CD8-positive, alpha-beta memory T cell (primary cell): ENCODE measurements around the gene TSHZ2. TPM values are rescaled to one million over a fixed set of nuclear protein-coding genes. Genes with fewer than 3 reads are reported as not detected.

Experiments used
- CTCF ChIA-PET: fragments of 350-600 bp; sonication (Branson Sonifier 250); formaldehyde crosslinking; loops from one replicate; lab custom pipeline; 2021; ENCODE audit warnings: antibody characterized with exemption; lab: Charles Lee
- POLR2A ChIA-PET: fragments of 350-600 bp; sonication (Branson Sonifier 250); formaldehyde crosslinking; loops from one replicate; lab custom pipeline; 2021; ENCODE audit warnings: antibody characterized with exemption; lab: Charles Lee
- DNase-seq, 5 donors: peaks; one replicate each; pipeline versions ENCODE4 v3.0.0 to v3.0.0-alpha.2; 2020 to 2022; ENCODE audit warnings: mixed read lengths in 1 of 5
- H3K27ac ChIP-seq: one replicate; pipeline ENCODE4 v1.7.0; 2013; ENCODE audit warnings: low read depth, mild to moderate bottlenecking, low read length, moderate library complexity
- H3K27me3 ChIP-seq: 2 replicates; pipeline ENCODE4 v1.7.0; 2013; ENCODE audit warnings: low read length, mild to moderate bottlenecking; ENCODE audit not compliant: insufficient read depth, poor library complexity, severe bottlenecking
- H3K36me3 ChIP-seq: 2 replicates; pipeline ENCODE4 v1.7.0; 2013; ENCODE audit warnings: mild to moderate bottlenecking, low read length, moderate library complexity; ENCODE audit not compliant: insufficient read depth
- H3K4me1 ChIP-seq: 2 replicates; pipeline ENCODE4 v1.7.0; 2013; ENCODE audit warnings: mild to moderate bottlenecking, low read length, moderate library complexity; ENCODE audit not compliant: insufficient read depth
- H3K4me3 ChIP-seq: 2 replicates; pipeline ENCODE4 v1.7.0; 2013; ENCODE audit warnings: mild to moderate bottlenecking, low read length
- H3K9me3 ChIP-seq: 2 replicates; pipeline ENCODE4 v1.7.0; 2013; ENCODE audit warnings: mild to moderate bottlenecking, low read length
- H3K27ac Mint-ChIP-seq, 8 donors: one replicate each; pipeline ENCODE4 v1.8.0; 2020 to 2021; ENCODE audit warnings: mixed read lengths in 8 of 8, mild to moderate bottlenecking in 6 of 8, inconsistent platforms in 3 of 8, moderate library complexity in 3 of 8
- H3K27me3 Mint-ChIP-seq, 2 donors: one replicate each; pipeline ENCODE4 v1.8.0; 2020 to 2021; ENCODE audit warnings: mixed read lengths in 2 of 2, mild to moderate bottlenecking in 1 of 2, moderate library complexity in 1 of 2
- H3K36me3 Mint-ChIP-seq, 3 donors: one replicate each; pipeline ENCODE4 v1.8.0; 2020 to 2021; ENCODE audit warnings: mixed read lengths in 3 of 3, inconsistent platforms in 1 of 3, mild to moderate bottlenecking in 1 of 3
- H3K4me1 Mint-ChIP-seq, 3 donors: one replicate each; pipeline ENCODE4 v1.8.0; 2020 to 2021; ENCODE audit warnings: mixed read lengths in 3 of 3, inconsistent platforms in 1 of 3, mild to moderate bottlenecking in 1 of 3
- H3K4me3 Mint-ChIP-seq, 7 donors: one replicate each; pipeline ENCODE4 v1.8.0; 2020 to 2021; ENCODE audit warnings: mixed read lengths in 7 of 7, mild to moderate bottlenecking in 6 of 7, moderate library complexity in 4 of 7, inconsistent platforms in 2 of 7
- H3K9me3 Mint-ChIP-seq, 5 donors: one replicate each; pipeline ENCODE4 v1.8.0; 2020 to 2022; ENCODE audit warnings: mixed read lengths in 5 of 5, mild to moderate bottlenecking in 3 of 5, moderate library complexity in 2 of 5, inconsistent platforms in 1 of 5
- polyA plus RNA-seq: library from polyadenylated mRNA; unstranded; fragments of 300-500 nt; fragmentation: Illumina TruSeq; gene quantifications from one replicate; pipeline ENCODE4 v1.2.3, GENCODE V29; 2021
- total RNA-seq, 2 experiments: library from RNA; stranded (reverse); gene quantifications; one replicate each; pipeline ENCODE4 v1.2.3, GENCODE V29; 2021

TSHZ2 gene
- total and polyA plus RNA-seq, 3 experiments from 2014 or later: 0.10 to 1.6 (median 1.5) TPM

DNA sequence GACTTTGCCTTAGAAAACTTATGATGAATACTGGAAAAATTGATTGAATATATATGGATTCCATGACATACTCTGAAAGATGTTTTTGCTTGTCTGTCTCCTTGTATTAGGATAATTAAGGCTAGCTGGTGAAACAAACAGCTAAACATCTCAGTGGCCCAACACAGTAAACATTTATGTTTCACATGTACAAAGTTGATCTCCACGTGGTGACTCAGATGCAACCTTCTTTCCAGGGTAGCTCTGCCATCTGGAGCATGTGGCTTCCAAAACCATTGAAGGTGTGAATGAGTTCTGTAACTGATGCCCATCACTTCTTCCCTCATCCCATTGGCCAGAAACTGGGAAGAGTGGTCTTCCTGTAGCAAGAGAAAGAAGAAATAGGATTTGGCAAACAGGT lies 196.3 kb downstream of the TSHZ2 start:
- no peaks in the 10 kb centered on the region for H3K9me3 Mint-ChIP-seq

DNA sequence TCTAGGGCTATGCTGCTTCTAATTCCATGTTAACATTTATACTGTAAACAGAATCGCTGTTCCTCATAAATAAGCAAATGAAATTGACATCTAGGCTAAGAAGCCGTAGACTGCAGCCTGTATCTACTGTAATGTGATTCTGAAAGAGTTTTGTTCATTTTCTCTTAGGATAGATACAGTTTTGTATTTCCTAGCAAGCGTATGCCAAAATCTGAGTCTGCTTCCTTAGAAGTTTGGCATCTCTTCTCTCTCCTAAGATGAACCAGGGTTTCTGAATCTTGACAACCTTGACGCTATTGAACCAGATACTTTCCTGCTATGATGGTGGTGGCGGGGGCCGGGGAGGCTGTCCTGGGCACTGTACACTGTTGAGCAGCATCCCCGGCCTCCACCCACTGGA lies 198.0 kb downstream of the TSHZ2 start:
- DNase-seq: no peak
- Mint-ChIP-seq H3K27me3 (peaks cover 16 to 47% of the 10 kb centered on the region in 2 donors), H3K4me1 (no peaks in the 10 kb centered on the region), H3K4me3 (no peak overlapping the region), H3K27ac (no peak overlapping the region), H3K36me3 (no peaks in the 10 kb centered on the region), H3K9me3 (no peaks in the 10 kb centered on the region)
- POLR2A ChIA-PET: no interaction called here
- Histone ChIP-seq H3K4me3 (no peak overlapping the region), H3K27me3 (no peaks in the 10 kb centered on the region), H3K9me3 (no peaks in the 10 kb centered on the region), H3K36me3 (no peaks in the 10 kb centered on the region), H3K27ac (no peak overlapping the region), H3K4me1 (no peaks in the 10 kb centered on the region)
- CTCF ChIA-PET: no interaction called here

More for the DNA sequence above, 196.3 kb downstream of the TSHZ2 start:
- POLR2A ChIA-PET: no interaction called here
- no peaks in the 10 kb centered on the region for H3K9me3 ChIP-seq
- no peak for DNase-seq
- H3K27ac ChIP-seq: no peak overlapping the region
- no peaks in the 10 kb centered on the region for H3K36me3 ChIP-seq
- CTCF ChIA-PET: no interaction called here
- Mint-ChIP-seq H3K27me3 (peaks cover 17 to 41% of the 10 kb centered on the region in 2 donors), H3K27ac (no peak overlapping the region), H3K36me3 (no peaks in the 10 kb centered on the region), H3K4me3 (no peak overlapping the region), H3K4me1 (no peaks in the 10 kb centered on the region)
- no peaks in the 10 kb centered on the region for H3K27me3 ChIP-seq
- H3K4me3 ChIP-seq: no peak overlapping the region
- no peaks in the 10 kb centered on the region for H3K4me1 ChIP-seq

DNA sequence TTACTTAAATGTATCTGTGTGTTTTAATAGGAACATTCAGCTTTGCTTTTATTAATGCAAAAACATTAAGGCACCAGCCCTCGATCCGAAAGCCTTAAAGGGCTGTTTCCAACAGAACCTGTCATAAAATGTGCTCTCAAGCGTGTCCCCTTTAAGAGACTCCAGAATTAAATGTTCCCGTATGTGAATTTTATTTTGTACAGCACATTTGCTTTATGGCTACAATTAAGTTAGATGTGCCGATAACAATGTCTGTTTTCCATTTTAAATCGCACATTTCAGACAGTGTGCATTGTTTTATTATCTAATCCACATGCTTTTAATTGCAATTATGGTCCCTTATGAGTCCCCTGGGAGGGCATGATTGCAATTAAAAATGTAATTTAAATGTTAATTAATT lies 198.9 kb downstream of the TSHZ2 start:
- peaks cover 19 to 50% of the 10 kb centered on the region in 2 donors for H3K27me3 Mint-ChIP-seq

DNA sequence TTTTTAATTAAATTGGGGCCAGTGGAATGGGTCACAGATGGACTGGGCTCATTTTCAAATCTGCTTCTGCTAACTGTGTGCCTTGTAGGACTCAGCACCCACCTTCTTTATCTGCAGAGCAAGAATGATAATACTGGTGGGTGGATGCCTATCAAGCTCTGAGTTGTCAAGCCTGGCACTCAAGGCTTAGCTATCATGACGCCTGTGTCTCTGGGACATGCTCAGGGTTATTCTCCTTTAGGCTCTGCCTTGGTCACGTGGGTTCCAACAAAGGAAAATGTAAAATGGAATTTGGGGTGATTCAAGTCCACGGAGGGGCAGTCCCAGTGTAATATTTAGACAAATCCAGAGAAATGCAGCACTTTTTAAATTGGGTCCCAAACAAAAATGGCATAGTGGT lies 202.3 kb downstream of the TSHZ2 start:
- Histone ChIP-seq H3K27me3 (no peaks in the 10 kb centered on the region), H3K27ac (peak overlapping the region; percentile 45), H3K4me3 (no peak overlapping the region), H3K4me1 (no peaks in the 10 kb centered on the region), H3K36me3 (no peaks in the 10 kb centered on the region), H3K9me3 (no peaks in the 10 kb centered on the region)
- H3K36me3 Mint-ChIP-seq: no peaks in the 10 kb centered on the region
- POLR2A ChIA-PET: interaction anchor here (0.6 kb wide), 1 partner anchor 18 kb away, joined by 4 read pairs; no protein-coding TSS in a partner anchor
- no peak overlapping the region for H3K4me3 Mint-ChIP-seq
- no peak for DNase-seq
- no peaks in the 10 kb centered on the region for H3K9me3 Mint-ChIP-seq
- CTCF ChIA-PET: no interaction called here
- H3K4me1 Mint-ChIP-seq: no peaks in the 10 kb centered on the region
- no peak overlapping the region for H3K27ac Mint-ChIP-seq
- peaks cover 9 to 48% of the 10 kb centered on the region in 2 donors for H3K27me3 Mint-ChIP-seq

More for the DNA sequence above, 198.9 kb downstream of the TSHZ2 start:
- Histone ChIP-seq H3K4me3 (no peak overlapping the region), H3K27me3 (no peaks in the 10 kb centered on the region), H3K27ac (no peak overlapping the region), H3K4me1 (no peaks in the 10 kb centered on the region), H3K9me3 (no peaks in the 10 kb centered on the region), H3K36me3 (no peaks in the 10 kb centered on the region)
- ChIA-PET POLR2A (interaction anchor here (0.6 kb wide), 1 partner anchor 985 kb away, joined by 5 read pairs; no protein-coding TSS in a partner anchor), CTCF (no interaction called here)
- Mint-ChIP-seq H3K9me3 (no peaks in the 10 kb centered on the region), H3K4me1 (no peaks in the 10 kb centered on the region), H3K36me3 (no peaks in the 10 kb centered on the region), H3K4me3 (no peak overlapping the region), H3K27ac (no peak overlapping the region)
- no peak for DNase-seq

DNA sequence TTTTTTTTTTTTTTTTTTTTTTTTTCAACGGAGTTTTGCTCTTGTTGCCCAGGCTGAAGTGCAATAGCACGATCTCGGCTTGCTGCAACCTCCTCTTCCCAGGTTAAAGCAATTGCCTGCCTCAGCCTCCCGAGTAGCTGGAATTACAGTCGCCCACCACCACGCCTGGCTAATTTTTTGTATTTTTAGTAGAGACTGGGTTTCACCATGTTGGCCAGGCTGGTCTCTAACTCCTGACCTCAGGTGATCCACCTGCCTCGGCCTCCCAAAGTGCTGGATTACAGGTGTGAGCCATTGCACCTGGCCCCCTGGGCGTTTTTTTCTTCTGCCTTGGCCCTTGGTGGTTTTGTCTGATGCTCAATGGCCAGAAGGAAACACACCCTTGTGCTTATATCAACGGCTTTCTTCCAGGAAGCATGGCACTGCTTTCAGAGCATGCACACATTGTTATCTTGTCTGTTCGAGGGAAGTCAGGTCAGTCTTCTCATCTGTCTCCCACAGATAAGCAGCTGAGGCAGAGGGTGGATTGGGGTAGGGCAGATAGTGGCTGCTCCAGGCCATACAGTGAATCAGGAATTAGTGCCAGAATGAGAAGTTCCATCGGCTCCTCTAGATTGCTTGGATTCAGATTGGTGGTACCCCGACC lies 203.1 kb downstream of the TSHZ2 start:
- Histone ChIP-seq H3K27me3 (no peaks in the 10 kb centered on the region), H3K9me3 (no peaks in the 10 kb centered on the region), H3K4me1 (no peaks in the 10 kb centered on the region), H3K36me3 (no peaks in the 10 kb centered on the region), H3K27ac (peak overlapping the region; percentile 45), H3K4me3 (no peak overlapping the region)
- no peak for DNase-seq
- CTCF ChIA-PET: no interaction called here
- H3K27me3 Mint-ChIP-seq: peaks cover 9 to 48% of the 10 kb centered on the region in 2 donors
- H3K9me3 Mint-ChIP-seq: no peaks in the 10 kb centered on the region
- H3K36me3 Mint-ChIP-seq: no peaks in the 10 kb centered on the region
- H3K27ac Mint-ChIP-seq: no peak overlapping the region
- H3K4me1 Mint-ChIP-seq: no peaks in the 10 kb centered on the region
- no peak overlapping the region for H3K4me3 Mint-ChIP-seq
- POLR2A ChIA-PET: interaction anchor here (0.6 kb wide), 1 partner anchor 18 kb away, joined by 4 read pairs; no protein-coding TSS in a partner anchor

DNA sequence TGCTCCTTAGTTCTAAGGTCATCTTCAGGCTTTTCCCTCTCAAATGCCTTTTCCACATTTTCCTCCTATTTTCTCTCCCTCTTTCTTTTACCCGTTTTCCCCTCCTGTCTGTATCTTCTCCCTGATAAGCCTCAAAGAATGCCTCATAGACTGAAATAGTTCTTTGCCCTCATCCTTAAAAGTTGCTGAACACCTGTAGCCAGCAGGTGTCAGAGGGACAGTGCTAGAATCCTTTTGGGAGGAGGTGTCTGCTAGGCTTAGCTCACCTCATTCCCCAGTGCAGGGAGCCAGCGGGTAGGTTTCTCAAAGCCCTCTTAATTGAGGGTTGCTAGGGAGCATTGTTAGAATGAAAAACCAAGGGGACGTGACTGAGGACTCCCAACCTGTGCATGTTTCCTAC lies 204.0 kb downstream of the TSHZ2 start:
- Mint-ChIP-seq H3K36me3 (no peaks in the 10 kb centered on the region), H3K27ac (no peak overlapping the region)
- POLR2A ChIA-PET: no interaction called here

DNA sequence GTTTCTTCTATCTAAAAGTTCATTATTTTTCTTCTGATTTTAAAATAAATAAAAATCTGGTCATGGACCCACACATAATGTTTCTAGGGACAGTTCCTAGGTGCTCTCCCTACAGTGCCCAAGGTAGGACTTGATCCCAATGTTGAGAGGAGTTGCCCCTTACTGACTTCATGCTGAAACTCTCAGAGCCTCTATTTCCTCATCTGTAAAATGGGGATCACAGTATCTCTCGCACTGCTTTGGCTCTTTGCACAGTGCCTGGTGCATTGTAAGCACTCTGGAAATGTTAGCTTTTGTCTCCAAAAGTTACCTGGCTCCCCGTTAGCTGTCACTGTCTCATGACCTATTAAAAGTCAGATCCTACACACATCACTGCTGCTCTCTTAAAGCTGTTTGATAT lies 205.5 kb downstream of the TSHZ2 start:
- Mint-ChIP-seq H3K4me3 (no peak overlapping the region), H3K27ac (no peak overlapping the region), H3K9me3 (no peaks in the 10 kb centered on the region), H3K36me3 (no peaks in the 10 kb centered on the region), H3K27me3 (peaks cover 10 to 49% of the 10 kb centered on the region in 2 donors), H3K4me1 (no peaks in the 10 kb centered on the region)
- Histone ChIP-seq H3K4me3 (no peak overlapping the region), H3K4me1 (no peaks in the 10 kb centered on the region), H3K27ac (no peak overlapping the region), H3K36me3 (no peaks in the 10 kb centered on the region), H3K27me3 (no peaks in the 10 kb centered on the region), H3K9me3 (no peaks in the 10 kb centered on the region)
- no peak for DNase-seq
- ChIA-PET POLR2A (no interaction called here), CTCF (no interaction called here)

More for the DNA sequence above, 204.0 kb downstream of the TSHZ2 start:
- Histone ChIP-seq H3K4me1 (no peaks in the 10 kb centered on the region), H3K27ac (peak overlapping the region; percentile 41), H3K4me3 (no peak overlapping the region), H3K27me3 (no peaks in the 10 kb centered on the region), H3K36me3 (no peaks in the 10 kb centered on the region), H3K9me3 (no peaks in the 10 kb centered on the region)
- H3K4me3 Mint-ChIP-seq: no peak overlapping the region
- peaks cover 7 to 49% of the 10 kb centered on the region in 2 donors for H3K27me3 Mint-ChIP-seq
- no peak for DNase-seq
- H3K4me1 Mint-ChIP-seq: no peaks in the 10 kb centered on the region
- H3K9me3 Mint-ChIP-seq: no peaks in the 10 kb centered on the region
- CTCF ChIA-PET: no interaction called here

DNA sequence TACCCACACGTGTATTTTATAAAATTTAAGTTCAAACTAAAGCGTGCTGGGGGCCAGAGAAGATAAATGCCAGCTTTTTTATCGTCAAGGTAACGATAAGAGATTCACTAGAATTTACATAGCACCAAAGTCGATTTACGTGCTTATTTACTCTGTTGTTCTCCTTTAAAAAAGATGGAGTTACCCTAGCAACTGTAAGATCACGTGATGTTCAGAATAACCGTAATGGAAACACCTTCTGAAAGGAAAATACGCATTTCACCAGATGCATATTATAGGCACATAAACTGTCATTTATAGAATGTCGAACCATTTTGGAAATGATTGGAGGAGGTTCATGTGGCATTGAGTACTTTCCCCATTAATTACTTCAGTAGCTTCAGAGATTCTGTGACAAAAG lies 207.6 kb downstream of the TSHZ2 start:
- DNase-seq: no peak

More for the DNA sequence above, 207.6 kb downstream of the TSHZ2 start:
- no peak overlapping the region for H3K27ac ChIP-seq
- H3K36me3 Mint-ChIP-seq: no peaks in the 10 kb centered on the region
- no peaks in the 10 kb centered on the region for H3K4me1 ChIP-seq
- peaks cover 10 to 52% of the 10 kb centered on the region in 2 donors for H3K27me3 Mint-ChIP-seq
- H3K4me3 Mint-ChIP-seq: no peak overlapping the region
- H3K4me1 Mint-ChIP-seq: no peaks in the 10 kb centered on the region
- no peak overlapping the region for H3K4me3 ChIP-seq
- no peaks in the 10 kb centered on the region for H3K9me3 Mint-ChIP-seq
- no peaks in the 10 kb centered on the region for H3K9me3 ChIP-seq
- no peaks in the 10 kb centered on the region for H3K36me3 ChIP-seq
- CTCF ChIA-PET: no interaction called here
- POLR2A ChIA-PET: no interaction called here
- no peaks in the 10 kb centered on the region for H3K27me3 ChIP-seq
- H3K27ac Mint-ChIP-seq: no peak overlapping the region
